Endothelial cell (in vitro differentiated cells): ENCODE data around the gene ADGRF5. TPM values are rescaled to one million over a fixed set of nuclear protein-coding genes. Genes with fewer than 3 reads are reported as not detected.

Source experiments
- DNase-seq: peaks from one replicate; pipeline ENCODE4 v3.0.0; 2021; ENCODE audit warnings: low spot score
- H3K27ac Mint-ChIP-seq: one replicate; pipeline ENCODE4 v1.8.0; 2021; ENCODE audit warnings: mixed read lengths, inconsistent platforms; ENCODE audit not compliant: unreplicated experiment
- H3K27me3 Mint-ChIP-seq: one replicate; pipeline ENCODE4 v1.8.0; 2021; ENCODE audit warnings: mild to moderate bottlenecking, moderate library complexity, mixed read lengths, inconsistent platforms; ENCODE audit not compliant: unreplicated experiment
- H3K36me3 Mint-ChIP-seq: one replicate; pipeline ENCODE4 v1.8.0; 2021; ENCODE audit warnings: mild to moderate bottlenecking, low read depth, mixed read lengths, inconsistent platforms; ENCODE audit not compliant: unreplicated experiment
- H3K4me1 Mint-ChIP-seq: one replicate; pipeline ENCODE4 v1.8.0; 2021; ENCODE audit warnings: mild to moderate bottlenecking, mixed read lengths, inconsistent platforms; ENCODE audit not compliant: unreplicated experiment
- H3K4me3 Mint-ChIP-seq: one replicate; pipeline ENCODE4 v1.8.0; 2021; ENCODE audit warnings: mild to moderate bottlenecking, mixed read lengths, inconsistent platforms; ENCODE audit not compliant: unreplicated experiment
- H3K9me3 Mint-ChIP-seq: one replicate; pipeline ENCODE4 v1.8.0; 2021; ENCODE audit warnings: mixed read lengths, inconsistent platforms; ENCODE audit not compliant: unreplicated experiment
- CTCF ChIP-seq: fragments of 200-600 bp; sonication (generic); IDR thresholded peaks from one replicate; pipeline ENCODE4 v1.5.0; 2021; ENCODE audit warnings: antibody characterized with exemption; ENCODE audit not compliant: unreplicated experiment
- total RNA-seq: library from RNA; stranded (reverse); fragmentation: NEBNext Ultra II Directional; extraction: Animal tissue kit (Norgen Biotek cat#: 25700); gene quantifications from one replicate; pipeline ENCODE4 v1.2.1, GENCODE V29; 2021; ENCODE audit not compliant: unreplicated experiment

ADGRF5 gene
- total RNA-seq, 1 donor from 2014 or later = 250 TPM

DNA sequence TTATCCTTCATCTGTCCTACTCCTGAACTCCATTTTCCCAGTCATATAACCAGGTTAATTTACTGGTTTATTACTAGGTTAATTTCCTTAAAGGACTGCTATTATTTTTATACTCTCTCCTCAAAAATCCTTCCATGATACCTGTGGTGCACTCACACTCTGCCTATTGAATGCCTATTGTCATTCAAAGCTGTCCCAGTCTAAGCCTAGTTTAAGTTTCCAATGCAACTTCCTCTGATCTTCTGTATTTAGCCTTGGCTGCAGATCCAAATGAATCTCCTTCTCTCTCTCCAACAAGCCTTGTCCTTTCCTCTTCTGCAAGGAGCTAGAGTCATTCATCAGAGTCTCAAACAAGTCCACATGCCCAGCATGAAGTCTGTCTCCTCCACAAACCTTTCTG is 41.3 kb upstream of the ADGRF5 start:
- TF ChIP-seq CTCF = no peak
- Mint-ChIP-seq H3K36me3 (no peaks in the 10 kb centered on the region), H3K4me3 (no peak overlapping the region), H3K27ac (no peak overlapping the region), H3K27me3 (no peaks in the 10 kb centered on the region), H3K4me1 (peaks cover 9% of the 10 kb centered on the region), H3K9me3 (no peaks in the 10 kb centered on the region)
- DNase-seq = no peak

- Mint-ChIP-seq H3K36me3 (no peaks in the 10 kb centered on the region), H3K4me3 (no peak overlapping the region), H3K4me1 (peaks cover 22% of the 10 kb centered on the region), H3K27me3 (no peaks in the 10 kb centered on the region), H3K27ac (no peak overlapping the region), H3K9me3 (no peaks in the 10 kb centered on the region)
- no peak for DNase-seq
- TF ChIP-seq CTCF = no peak
Measured at GRCh38 chr6:46961711-46962110, 40.0 kb upstream of the ADGRF5 start.

DNA sequence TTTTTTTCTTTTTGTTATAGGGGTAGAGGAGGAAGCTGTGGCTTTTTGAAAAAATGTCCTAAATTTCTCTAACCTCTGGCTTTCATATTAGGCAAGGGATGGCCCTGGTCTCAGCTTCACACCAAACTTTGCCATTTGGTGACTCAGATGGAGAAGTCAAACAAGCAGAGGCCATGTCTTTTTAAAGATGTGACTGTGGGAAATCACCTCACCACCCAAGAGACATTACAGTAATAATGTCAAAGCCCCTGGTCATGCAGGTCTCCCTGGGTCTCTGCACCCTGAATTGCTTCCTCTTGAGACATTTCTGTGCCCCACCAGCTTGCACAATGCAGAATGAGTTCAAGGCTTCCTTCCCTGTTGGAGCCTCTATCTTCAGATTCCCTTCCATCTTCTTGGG is 39.5 kb upstream of the ADGRF5 start:
- Mint-ChIP-seq H3K36me3 (no peaks in the 10 kb centered on the region), H3K4me1 (peaks cover 26% of the 10 kb centered on the region), H3K27ac (no peak overlapping the region), H3K27me3 (no peaks in the 10 kb centered on the region), H3K4me3 (no peak overlapping the region), H3K9me3 (no peaks in the 10 kb centered on the region)
- DNase-seq = no peak
- no peak for TF ChIP-seq CTCF

DNA sequence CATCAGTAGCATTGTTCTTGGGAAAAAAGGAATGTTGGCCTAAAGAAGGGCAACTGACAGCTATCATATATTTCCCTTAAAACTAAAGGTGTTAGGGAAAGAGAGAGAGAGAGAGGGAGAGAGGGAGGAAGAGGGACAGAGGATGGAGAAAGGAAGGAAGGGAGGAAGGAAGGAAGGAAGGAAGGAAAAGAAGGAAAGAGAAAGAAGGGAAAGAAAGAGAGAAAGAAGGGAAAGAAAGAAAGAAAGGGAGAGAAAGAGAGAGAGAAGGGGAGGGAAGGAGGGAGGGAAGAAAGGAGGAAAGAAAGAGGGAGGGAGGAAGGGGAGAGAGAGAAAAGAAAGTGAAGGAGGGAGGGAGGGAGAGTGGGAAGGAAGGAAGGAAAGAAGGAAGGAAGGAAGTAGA is 37.7 kb upstream of the ADGRF5 start:
- TF ChIP-seq CTCF = no peak
- Mint-ChIP-seq H3K27ac (no peak overlapping the region), H3K4me3 (no peak overlapping the region), H3K36me3 (no peaks in the 10 kb centered on the region), H3K4me1 (peaks cover 41% of the 10 kb centered on the region), H3K9me3 (no peaks in the 10 kb centered on the region), H3K27me3 (no peaks in the 10 kb centered on the region)
- DNase-seq = no peak

- no peak for DNase-seq
- H3K36me3 Mint-ChIP-seq = peaks cover 21% of the 10 kb centered on the region
- no peak for TF ChIP-seq CTCF
- no peaks in the 10 kb centered on the region for H3K9me3 Mint-ChIP-seq
- peak overlapping the region; percentile 70 for H3K4me3 Mint-ChIP-seq
- peaks cover 64% of the 10 kb centered on the region for H3K4me1 Mint-ChIP-seq
- no peaks in the 10 kb centered on the region for H3K27me3 Mint-ChIP-seq
- H3K27ac Mint-ChIP-seq = peak overlapping the region; percentile 95
Measured at GRCh38 chr6:46956409-46956808, 34.7 kb upstream of the ADGRF5 start.
